H9 (cell line): ENCODE data around the gene SSR3. TPM values are rescaled to one million over a fixed set of nuclear protein-coding genes. Genes with fewer than 3 reads are reported as not detected.

Experiments used
- DNase-seq: peaks from one replicate; pipeline ENCODE4 v3.0.0-alpha.2; 2017
- H2AFZ ChIP-seq: one replicate; pipeline ENCODE4 v1.6.1; 2013; ENCODE audit warnings: mild to moderate bottlenecking, low read length, control low read depth, moderate library complexity
- H2AK5ac ChIP-seq: 2 replicates; pipeline ENCODE4 v1.6.1; 2013; ENCODE audit warnings: low read length, control low read depth, mixed read lengths; ENCODE audit not compliant: insufficient read length
- H2BK120ac ChIP-seq: one replicate; pipeline ENCODE4 v1.6.1; 2013; ENCODE audit warnings: low read depth, mild to moderate bottlenecking, low read length, control low read depth, inconsistent platforms; ENCODE audit not compliant: poor library complexity, severe bottlenecking
- H2BK12ac ChIP-seq: 2 replicates; pipeline ENCODE4 v1.6.1; 2013; ENCODE audit warnings: low read length, control low read depth, mixed read lengths, low read depth; ENCODE audit not compliant: insufficient read length
- H2BK15ac ChIP-seq: 2 replicates; pipeline ENCODE4 v1.6.1; 2013; ENCODE audit warnings: low read depth, low read length, control low read depth
- H2BK20ac ChIP-seq: one replicate; pipeline ENCODE4 v1.6.1; 2013; ENCODE audit warnings: low read depth, mild to moderate bottlenecking, low read length, control low read depth, inconsistent platforms; ENCODE audit not compliant: poor library complexity, severe bottlenecking
- H2BK5ac ChIP-seq: 2 replicates; pipeline ENCODE4 v1.6.1; 2013; ENCODE audit warnings: low read length, control low read depth, mixed read lengths; ENCODE audit not compliant: insufficient read length
- H3K14ac ChIP-seq: 2 replicates; pipeline ENCODE4 v1.6.1; 2013; ENCODE audit warnings: low read length, control low read depth; ENCODE audit not compliant: insufficient read depth
- H3K18ac ChIP-seq: 2 replicates; pipeline ENCODE4 v1.6.1; 2013; ENCODE audit warnings: low read depth, mild to moderate bottlenecking, mixed read lengths, low read length, control low read depth; ENCODE audit not compliant: insufficient read length
- H3K23ac ChIP-seq: 2 replicates; pipeline ENCODE4 v1.6.1; 2013; ENCODE audit warnings: low read length, control low read depth, mixed read lengths, low read depth; ENCODE audit not compliant: insufficient read length
- H3K23me2 ChIP-seq: 2 replicates; pipeline ENCODE4 v1.6.1; 2013; ENCODE audit warnings: low read depth, mild to moderate bottlenecking, mixed read lengths, low read length, control low read depth; ENCODE audit not compliant: insufficient read length, poor library complexity, severe bottlenecking
- H3K27ac ChIP-seq: 2 replicates; pipeline ENCODE4 v1.5.1; 2013; ENCODE audit warnings: low read length, control low read depth, mixed read lengths, low read depth; ENCODE audit not compliant: insufficient read length
- H3K27me3 ChIP-seq: 2 replicates; pipeline ENCODE4 v1.6.1; 2013; ENCODE audit warnings: low read length, control low read depth, inconsistent platforms; ENCODE audit not compliant: insufficient read depth
- H3K4ac ChIP-seq: 2 replicates; pipeline ENCODE4 v1.6.1; 2013; ENCODE audit warnings: low read depth, mild to moderate bottlenecking, control low read depth, inconsistent platforms, low read length, moderate library complexity
- H3K4me1 ChIP-seq: 2 replicates; pipeline ENCODE4 v1.6.1; 2013; ENCODE audit warnings: low read length, control low read depth, inconsistent platforms; ENCODE audit not compliant: insufficient read depth
- H3K4me2 ChIP-seq: 2 replicates; pipeline ENCODE4 v1.6.1; 2013; ENCODE audit warnings: low read length, control low read depth, mixed read lengths; ENCODE audit not compliant: insufficient read length, insufficient read depth
- H3K56ac ChIP-seq: 2 replicates; pipeline ENCODE4 v1.6.1; 2013; ENCODE audit warnings: low read depth, mild to moderate bottlenecking, mixed read lengths, low read length, control low read depth; ENCODE audit not compliant: insufficient read length
- H3K79me1 ChIP-seq: 2 replicates; pipeline ENCODE4 v1.6.1; 2013; ENCODE audit warnings: low read depth, mild to moderate bottlenecking, moderate library complexity, low read length, control low read depth, inconsistent platforms; ENCODE audit not compliant: insufficient read depth, poor library complexity, severe bottlenecking
- H3K79me2 ChIP-seq: 2 replicates; pipeline ENCODE4 v1.6.1; 2013; ENCODE audit warnings: low read length, control low read depth, inconsistent platforms; ENCODE audit not compliant: insufficient read depth
- H3K9ac ChIP-seq: 2 replicates; pipeline ENCODE4 v1.6.1; 2013; ENCODE audit warnings: low read length, control low read depth, mixed read lengths; ENCODE audit not compliant: insufficient read length; ENCODE audit errors: extremely low read depth
- H3K9me3 ChIP-seq: one replicate; pipeline ENCODE4 v1.6.1; 2013; ENCODE audit warnings: low read depth, low read length, inconsistent platforms; ENCODE audit not compliant: control insufficient read depth
- H3T11ph ChIP-seq: one replicate; pipeline ENCODE4 v1.6.1; 2013; ENCODE audit warnings: mild to moderate bottlenecking, low read length, control low read depth, inconsistent platforms
- H4K20me1 ChIP-seq: one replicate; pipeline ENCODE4 v1.6.1; 2013; ENCODE audit not compliant: control insufficient read depth, insufficient read length, insufficient read depth
- H4K5ac ChIP-seq: 2 replicates; pipeline ENCODE4 v1.6.1; 2013; ENCODE audit warnings: low read depth, mild to moderate bottlenecking, mixed read lengths, low read length, control low read depth; ENCODE audit not compliant: insufficient read length
- H4K8ac ChIP-seq: replicated peaks from 2 replicates; pipeline ENCODE4 v1.6.1; 2013; ENCODE audit warnings: low read length, control low read depth, mixed read lengths, low read depth; ENCODE audit not compliant: insufficient read length
- H4K91ac ChIP-seq: 2 replicates; pipeline ENCODE4 v1.6.1; 2013; ENCODE audit warnings: low read depth, mild to moderate bottlenecking, moderate library complexity, mixed read lengths, low read length, control low read depth; ENCODE audit not compliant: insufficient read length
- H3K27ac Mint-ChIP-seq, 3 experiments: 2 replicates in 2 of 3; 3 replicates in 1 of 3; pipeline ENCODE4 v1.8.0; 2020 to 2021; ENCODE audit warnings: mixed read lengths in 3 of 3, mild to moderate bottlenecking in 1 of 3, moderate library complexity in 1 of 3
- H3K27me3 Mint-ChIP-seq: 2 replicates; pipeline ENCODE4 v1.8.0; 2021; ENCODE audit warnings: low read depth, mild to moderate bottlenecking, moderate library complexity, mixed read lengths
- H3K36me3 Mint-ChIP-seq, 3 experiments: 2 replicates in 2 of 3; 3 replicates in 1 of 3; pipeline ENCODE4 v1.8.0; 2020 to 2021; ENCODE audit warnings: low read depth in 3 of 3, mixed read lengths in 3 of 3; ENCODE audit not compliant: insufficient read depth in 1 of 3
- H3K4me1 Mint-ChIP-seq, 2 experiments: 2 replicates each; pipeline ENCODE4 v1.8.0; 2020; ENCODE audit warnings: mixed read lengths in 2 of 2
- H3K4me3 Mint-ChIP-seq, 2 experiments: 2 replicates in 1 of 2; 3 replicates in 1 of 2; pipeline ENCODE4 v1.8.0; 2020 to 2021; ENCODE audit warnings: mild to moderate bottlenecking in 2 of 2, mixed read lengths in 2 of 2, moderate library complexity in 1 of 2
- H3K9me3 Mint-ChIP-seq, 2 experiments: 2 replicates in 1 of 2; 3 replicates in 1 of 2; pipeline ENCODE4 v1.8.0; 2020; ENCODE audit warnings: mild to moderate bottlenecking in 2 of 2, mixed read lengths in 2 of 2, moderate library complexity in 1 of 2
- WGBS: extraction: QIAGEN DNeasy Blood & Tissue Kit; methylation state at CpG from one replicate; pipeline ENCODE4 v1.1.7; 2013; ENCODE audit warnings: missing lambda C conversion rate, low lambda C conversion rate, mixed read lengths; ENCODE audit not compliant: insufficient read length; ENCODE audit errors: extremely low coverage; 5-methylcytosine and 5-hydroxymethylcytosine counted together
- total RNA-seq: library from RNA; stranded (reverse); gene quantifications from 2 replicates; pipeline ENCODE4 v1.2.1, GENCODE V29; 2021
- TF ChIP-seq, protein P1 (sequence below): fragments of 200-600 bp; sonication (generic); conservative IDR thresholded peaks from 3 replicates; pipeline ENCODE4 v1.8.0; 2021; ENCODE audit warnings: antibody characterized with exemption, mild to moderate bottlenecking

Gene SSR3
- total RNA-seq, 1 experiment from 2014 or later: 177 TPM

DNA sequence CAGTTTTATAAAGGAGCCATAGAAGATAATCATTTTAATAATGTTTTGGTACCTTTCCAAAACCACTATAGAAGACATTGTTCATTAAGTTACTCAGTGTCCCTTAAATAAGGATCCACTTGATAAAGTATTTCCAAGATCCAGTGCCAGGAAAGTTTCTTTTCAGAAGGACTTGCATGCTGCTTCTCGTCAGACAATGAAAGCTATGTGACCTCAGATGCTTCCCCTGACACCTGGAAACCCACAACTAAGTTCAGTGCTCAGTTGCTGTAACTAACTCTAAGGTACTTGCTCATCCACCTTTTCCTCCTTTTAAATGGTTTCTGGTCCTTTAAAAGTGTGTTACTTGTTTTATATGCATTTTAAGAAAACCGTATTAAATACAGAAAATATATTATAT lies 7.3 kb downstream of the SSR3 start:
- H4K91ac ChIP-seq: no peak overlapping the region
- H2BK120ac ChIP-seq: no peak overlapping the region
- no peak overlapping the region for H2AFZ ChIP-seq
- no peak for DNase-seq
- H3K9me3 ChIP-seq: no peaks in the 10 kb centered on the region
- no peaks in the 10 kb centered on the region for H3K4me1 ChIP-seq
- no peak overlapping the region for H4K5ac ChIP-seq
- no peak overlapping the region for H3K4ac ChIP-seq
- no peak overlapping the region for H2BK15ac ChIP-seq
- Mint-ChIP-seq H3K4me3 (no peak overlapping the region), H3K4me1 (peaks cover 4 to 8% of the 10 kb centered on the region in 2 experiments; a peak in 3 of 4 replicates), H3K27ac (no peak overlapping the region), H3K36me3 (peaks cover 54 to 93% (median 82%) of the 10 kb centered on the region in 3 experiments; a peak in 6 of 7 replicates), H3K27me3 (no peaks in the 10 kb centered on the region), H3K9me3 (no peaks in the 10 kb centered on the region)
- H3K9ac ChIP-seq: no peak overlapping the region
- H2BK5ac ChIP-seq: no peak overlapping the region
- no peaks in the 10 kb centered on the region for H3K27me3 ChIP-seq
- no peak overlapping the region for H2AK5ac ChIP-seq
- no peak overlapping the region for H3T11ph ChIP-seq
- no peak overlapping the region for H2BK20ac ChIP-seq
- no peak overlapping the region for H3K27ac ChIP-seq
- no peak overlapping the region for H4K8ac ChIP-seq
- TF ChIP-seq, protein P1, sequence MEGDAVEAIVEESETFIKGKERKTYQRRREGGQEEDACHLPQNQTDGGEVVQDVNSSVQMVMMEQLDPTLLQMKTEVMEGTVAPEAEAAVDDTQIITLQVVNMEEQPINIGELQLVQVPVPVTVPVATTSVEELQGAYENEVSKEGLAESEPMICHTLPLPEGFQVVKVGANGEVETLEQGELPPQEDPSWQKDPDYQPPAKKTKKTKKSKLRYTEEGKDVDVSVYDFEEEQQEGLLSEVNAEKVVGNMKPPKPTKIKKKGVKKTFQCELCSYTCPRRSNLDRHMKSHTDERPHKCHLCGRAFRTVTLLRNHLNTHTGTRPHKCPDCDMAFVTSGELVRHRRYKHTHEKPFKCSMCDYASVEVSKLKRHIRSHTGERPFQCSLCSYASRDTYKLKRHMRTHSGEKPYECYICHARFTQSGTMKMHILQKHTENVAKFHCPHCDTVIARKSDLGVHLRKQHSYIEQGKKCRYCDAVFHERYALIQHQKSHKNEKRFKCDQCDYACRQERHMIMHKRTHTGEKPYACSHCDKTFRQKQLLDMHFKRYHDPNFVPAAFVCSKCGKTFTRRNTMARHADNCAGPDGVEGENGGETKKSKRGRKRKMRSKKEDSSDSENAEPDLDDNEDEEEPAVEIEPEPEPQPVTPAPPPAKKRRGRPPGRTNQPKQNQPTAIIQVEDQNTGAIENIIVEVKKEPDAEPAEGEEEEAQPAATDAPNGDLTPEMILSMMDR: no peak
- H2BK12ac ChIP-seq: no peak overlapping the region
- no peak overlapping the region for H3K4me2 ChIP-seq
- WGBS: no CpG with 5 or more reads among the region's 2 CpGs
- peaks cover 4% of the 10 kb centered on the region for H3K79me1 ChIP-seq
- H3K79me2 ChIP-seq: peaks cover 13% of the 10 kb centered on the region; the same call in 1 of the 2 replicates
- H3K23me2 ChIP-seq: no peaks in the 10 kb centered on the region
- H3K14ac ChIP-seq: no peak overlapping the region
- H4K20me1 ChIP-seq: no peaks in the 10 kb centered on the region
- no peak overlapping the region for H3K18ac ChIP-seq
- no peak overlapping the region for H3K56ac ChIP-seq
- H3K23ac ChIP-seq: no peak overlapping the region
